Measurements from ENCODE around the gene NARF.

DNA sequence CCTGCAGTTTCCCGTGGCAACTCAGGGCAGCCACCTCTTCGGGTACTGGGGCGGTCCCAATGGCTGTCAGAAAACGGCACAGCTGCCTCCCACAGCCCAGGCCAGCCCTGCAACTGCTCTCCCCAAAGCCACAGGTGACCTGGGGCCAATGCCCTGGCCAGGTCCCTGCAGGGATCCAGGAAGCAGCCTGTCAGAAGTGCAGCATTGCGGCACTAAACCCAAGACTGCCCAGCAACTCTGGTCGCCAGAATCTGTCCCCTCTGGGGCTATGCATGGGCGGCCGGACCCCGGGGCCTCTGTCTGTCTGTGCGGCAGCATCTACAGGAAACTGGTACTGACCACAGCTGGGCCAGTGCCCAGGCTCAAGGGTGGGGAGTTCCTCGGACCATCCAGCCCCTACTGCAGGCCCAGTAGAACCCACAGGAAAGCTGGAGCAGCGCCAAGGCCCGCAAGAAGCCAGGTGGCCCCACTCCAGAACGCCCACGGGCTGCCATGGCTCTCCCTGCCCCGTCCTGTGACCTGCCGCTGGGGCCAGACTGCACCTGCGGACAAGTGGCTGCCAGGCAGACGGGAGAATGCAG is 13.5 kb upstream of the NARF start:
- no peak for TF ChIP-seq EZH2phosphoT487 (IDR thresholded peaks at IDR 0.05; ENCODE audit: borderline replicate concordance, low read length)
- TF ChIP-seq, protein P1, sequence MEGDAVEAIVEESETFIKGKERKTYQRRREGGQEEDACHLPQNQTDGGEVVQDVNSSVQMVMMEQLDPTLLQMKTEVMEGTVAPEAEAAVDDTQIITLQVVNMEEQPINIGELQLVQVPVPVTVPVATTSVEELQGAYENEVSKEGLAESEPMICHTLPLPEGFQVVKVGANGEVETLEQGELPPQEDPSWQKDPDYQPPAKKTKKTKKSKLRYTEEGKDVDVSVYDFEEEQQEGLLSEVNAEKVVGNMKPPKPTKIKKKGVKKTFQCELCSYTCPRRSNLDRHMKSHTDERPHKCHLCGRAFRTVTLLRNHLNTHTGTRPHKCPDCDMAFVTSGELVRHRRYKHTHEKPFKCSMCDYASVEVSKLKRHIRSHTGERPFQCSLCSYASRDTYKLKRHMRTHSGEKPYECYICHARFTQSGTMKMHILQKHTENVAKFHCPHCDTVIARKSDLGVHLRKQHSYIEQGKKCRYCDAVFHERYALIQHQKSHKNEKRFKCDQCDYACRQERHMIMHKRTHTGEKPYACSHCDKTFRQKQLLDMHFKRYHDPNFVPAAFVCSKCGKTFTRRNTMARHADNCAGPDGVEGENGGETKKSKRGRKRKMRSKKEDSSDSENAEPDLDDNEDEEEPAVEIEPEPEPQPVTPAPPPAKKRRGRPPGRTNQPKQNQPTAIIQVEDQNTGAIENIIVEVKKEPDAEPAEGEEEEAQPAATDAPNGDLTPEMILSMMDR (IDR thresholded peaks at IDR 0.05; ENCODE audit: low read depth, low read length, poor library complexity, severe bottlenecking) = no peak

Measured in DOHH2 (cell line).